K562 (cell line): ENCODE measurements around the gene CHDH. TPM values are rescaled to one million over a fixed set of nuclear protein-coding genes. Genes with fewer than 3 reads are reported as not detected.

ENCODE experiments used
- KHSRP ChIP-seq: fragments of 450-650 bp; IDR thresholded peaks from 2 replicates; pipeline ENCODE4 v1.6.1; 2017
- MCM3 ChIP-seq: fragments of 450-650 bp; IDR thresholded peaks from 2 replicates; pipeline ENCODE4 v1.6.1; 2016
- NFE2L1 ChIP-seq: fragments of 450-650 bp; IDR thresholded peaks from 2 replicates; pipeline ENCODE4 v1.6.1; 2016; ENCODE audit warnings: missing genetic modification characterization, low read depth, mild to moderate bottlenecking, missing compliant biosample characterization, moderate library complexity, borderline replicate concordance
- NFYB ChIP-seq: IDR thresholded peaks from 2 replicates; pipeline ENCODE4 v1.6.1; 2011; ENCODE audit warnings: mild to moderate bottlenecking, moderate library complexity; ENCODE audit not compliant: insufficient read length; ENCODE audit errors: extremely low read depth
- TFE3 ChIP-seq: fragments of 450-650 bp; formaldehyde crosslinking; IDR thresholded peaks from 2 replicates; pipeline ENCODE4 v1.4.0; 2020; ENCODE audit warnings: mild to moderate bottlenecking, mixed read lengths
- ZBTB5 ChIP-seq: fragments of 450-650 bp; IDR thresholded peaks from 2 replicates; pipeline ENCODE4 v1.6.1; 2017; ENCODE audit warnings: antibody characterized with exemption
- ZNF311 ChIP-seq: fragments of 250-450 bp; sonication (Bioruptor Pico); IDR thresholded peaks from 2 replicates; pipeline ENCODE4 v1.4.0; 2020; ENCODE audit warnings: mild to moderate bottlenecking, moderate library complexity
- ZNF41 ChIP-seq: fragments of 250-450 bp; sonication (Bioruptor Pico); conservative IDR thresholded peaks from 2 replicates; pipeline ENCODE4 v1.4.0; 2020; ENCODE audit warnings: mild to moderate bottlenecking
- polyA plus RNA-seq, 8 experiments: library from polyadenylated mRNA; depleted of rRNA in 4 of 8; stranded (reverse) in 5 of 8; unstranded in 3 of 8; fragments of >200 nt; fragmentation: Nextera tagmentation in 2 of 8; fragmentation: Illumina TruSeq in 1 of 8; extraction: Ambion mirVana in 2 of 8; extraction: Trizol in 1 of 8; gene quantifications; 2 replicates each; pipeline versions ENCODE4 v1.2.1 to v1.2.3, GENCODE V29; 2011 to 2014; ENCODE audit warnings: inconsistent platforms in 1 of 8, missing spikeins in 1 of 8
- total RNA-seq, 7 experiments: library from RNA; depleted of rRNA in 6 of 7; stranded (reverse); fragments of >200 nt in 6 of 7; fragmentation: Illumina TruSeq in 2 of 7; extraction: Trizol in 2 of 7; gene quantifications; 2 replicates each; pipeline versions ENCODE4 v1.2.1 to v1.2.3, GENCODE V29; 2011 to 2021; ENCODE audit warnings: low replicate concordance in 1 of 7

Gene CHDH
- total and polyA plus RNA-seq, 9 of the 15 experiments (the other 6 are each of a cell fraction or from before 2014, with no cell fraction given), result 0.06 to 1.9 (median 0.46) TPM

GRCh38 chr3:53800041-53800906 is 45.9 kb downstream of the CHDH start (continued):
- no peak for TF ChIP-seq ZNF41 (CRISPR knock-in tag)
- TF ChIP-seq NFE2L1 (tag), result no peak
- no peak for TF ChIP-seq NFYB
- no peak for TF ChIP-seq ZBTB5
- no peak for TF ChIP-seq MCM3
- TF ChIP-seq ZNF311 (CRISPR knock-in tag), result no peak
- TF ChIP-seq KHSRP, result no peak
- no peak for TF ChIP-seq TFE3
